GM12878 (cell line): ENCODE data around the gene MCM3AP.

Experiments
- CBX3 ChIP-seq: fragments of 200-600 bp; sonication (generic); IDR thresholded peaks from 2 replicates; pipeline ENCODE4 v1.6.1; 2016; ENCODE audit warnings: low read depth, borderline replicate concordance
- CBX5 ChIP-seq: sonication (generic); IDR thresholded peaks from 2 replicates; pipeline ENCODE4 v1.6.1; 2016; ENCODE audit warnings: low read depth, moderate library complexity, mild to moderate bottlenecking, inconsistent platforms
- EZH2 ChIP-seq: IDR thresholded peaks from 2 replicates; pipeline ENCODE4 v1.6.1; 2012; ENCODE audit warnings: low read depth, mild to moderate bottlenecking, control low read depth, inconsistent platforms, low read length, borderline replicate concordance; ENCODE audit not compliant: control insufficient read depth
- JUND ChIP-seq: IDR thresholded peaks from 2 replicates; pipeline ENCODE4 v1.6.1; 2012; ENCODE audit warnings: low read depth, mild to moderate bottlenecking, low read length, improper control_type of control experiment, moderate library complexity
- POLR2A ChIP-seq: IDR thresholded peaks from 2 replicates; pipeline ENCODE4 v1.6.1; 2011; ENCODE audit warnings: low read depth, mild to moderate bottlenecking, low read length
- POLR2AphosphoS5 ChIP-seq: IDR thresholded peaks from 2 replicates; pipeline ENCODE4 v1.6.1; 2011; ENCODE audit warnings: mild to moderate bottlenecking, low read length, inconsistent platforms
- RCOR1 ChIP-seq: conservative IDR thresholded peaks from 2 replicates; pipeline ENCODE4 v1.6.1; 2012; ENCODE audit warnings: low read depth, low read length, improper control_type of control experiment
- SREBF2 ChIP-seq: IDR thresholded peaks from 2 replicates; pipeline ENCODE4 v1.6.1; 2012; ENCODE audit warnings: mild to moderate bottlenecking, low read length
- ZNF274 ChIP-seq: IDR thresholded peaks from one replicate; pipeline ENCODE4 v1.8.0; 2011; ENCODE audit not compliant: insufficient read length, insufficient read depth
- TF ChIP-seq, protein P1 (sequence below): fragments of 450-650 bp; IDR thresholded peaks from 2 replicates; pipeline ENCODE4 v1.6.1; 2017; ENCODE audit warnings: antibody characterized with exemption, mild to moderate bottlenecking, moderate library complexity
- TF ChIP-seq, protein P2 (sequence below), 3 experiments: IDR thresholded peaks in 2 of 3; conservative IDR thresholded peaks in 1 of 3; 2 replicates each; pipeline ENCODE4 v1.5.1; 2011; ENCODE audit warnings: low read depth in 3 of 3, low read length in 3 of 3, mild to moderate bottlenecking in 3 of 3, control low read depth in 2 of 3, moderate library complexity in 2 of 3, inconsistent platforms in 1 of 3, mixed read lengths in 1 of 3; ENCODE audit not compliant: control insufficient read depth in 2 of 3, insufficient read depth in 1 of 3; ENCODE audit errors: extremely low read depth in 1 of 3

DNA sequence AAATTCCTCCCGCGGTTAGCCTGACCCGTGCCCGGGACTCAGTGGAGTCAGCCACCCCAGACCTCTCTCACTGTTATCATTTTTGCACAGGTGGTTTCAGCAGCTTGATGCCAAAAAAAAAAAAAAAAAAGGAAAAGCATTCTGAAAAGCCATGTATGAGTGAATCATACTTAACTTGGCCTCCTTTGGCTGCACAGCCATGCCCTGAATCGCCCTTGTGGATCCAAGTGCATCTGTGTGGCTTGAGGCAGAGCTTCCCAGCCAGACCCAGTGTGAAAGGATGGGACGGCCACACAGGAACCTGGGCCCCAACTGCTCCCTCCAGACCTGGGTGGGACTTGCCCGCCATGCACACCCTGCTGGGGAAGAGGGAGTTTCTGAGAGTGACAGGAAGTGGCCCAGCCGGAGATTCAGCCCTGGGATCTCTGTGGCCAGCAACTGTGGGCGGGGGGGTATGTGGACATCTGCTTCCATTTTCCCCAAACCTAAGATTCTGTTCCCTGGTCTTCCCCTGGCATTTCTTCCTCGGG, 9.3 kb upstream of the MCM3AP start:
- TF ChIP-seq POLR2AphosphoS5 (no peak), CBX3 (no peak), POLR2A (no peak), EZH2 (no peak), CBX5 (no peak), SREBF2 (no peak), JUND (no peak), RCOR1 (no peak), ZNF274 (no peak)
- TF ChIP-seq, protein P1, sequence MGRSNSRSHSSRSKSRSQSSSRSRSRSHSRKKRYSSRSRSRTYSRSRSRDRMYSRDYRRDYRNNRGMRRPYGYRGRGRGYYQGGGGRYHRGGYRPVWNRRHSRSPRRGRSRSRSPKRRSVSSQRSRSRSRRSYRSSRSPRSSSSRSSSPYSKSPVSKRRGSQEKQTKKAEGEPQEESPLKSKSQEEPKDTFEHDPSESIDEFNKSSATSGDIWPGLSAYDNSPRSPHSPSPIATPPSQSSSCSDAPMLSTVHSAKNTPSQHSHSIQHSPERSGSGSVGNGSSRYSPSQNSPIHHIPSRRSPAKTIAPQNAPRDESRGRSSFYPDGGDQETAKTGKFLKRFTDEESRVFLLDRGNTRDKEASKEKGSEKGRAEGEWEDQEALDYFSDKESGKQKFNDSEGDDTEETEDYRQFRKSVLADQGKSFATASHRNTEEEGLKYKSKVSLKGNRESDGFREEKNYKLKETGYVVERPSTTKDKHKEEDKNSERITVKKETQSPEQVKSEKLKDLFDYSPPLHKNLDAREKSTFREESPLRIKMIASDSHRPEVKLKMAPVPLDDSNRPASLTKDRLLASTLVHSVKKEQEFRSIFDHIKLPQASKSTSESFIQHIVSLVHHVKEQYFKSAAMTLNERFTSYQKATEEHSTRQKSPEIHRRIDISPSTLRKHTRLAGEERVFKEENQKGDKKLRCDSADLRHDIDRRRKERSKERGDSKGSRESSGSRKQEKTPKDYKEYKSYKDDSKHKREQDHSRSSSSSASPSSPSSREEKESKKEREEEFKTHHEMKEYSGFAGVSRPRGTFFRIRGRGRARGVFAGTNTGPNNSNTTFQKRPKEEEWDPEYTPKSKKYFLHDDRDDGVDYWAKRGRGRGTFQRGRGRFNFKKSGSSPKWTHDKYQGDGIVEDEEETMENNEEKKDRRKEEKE, result no peak
- TF ChIP-seq, protein P2, sequence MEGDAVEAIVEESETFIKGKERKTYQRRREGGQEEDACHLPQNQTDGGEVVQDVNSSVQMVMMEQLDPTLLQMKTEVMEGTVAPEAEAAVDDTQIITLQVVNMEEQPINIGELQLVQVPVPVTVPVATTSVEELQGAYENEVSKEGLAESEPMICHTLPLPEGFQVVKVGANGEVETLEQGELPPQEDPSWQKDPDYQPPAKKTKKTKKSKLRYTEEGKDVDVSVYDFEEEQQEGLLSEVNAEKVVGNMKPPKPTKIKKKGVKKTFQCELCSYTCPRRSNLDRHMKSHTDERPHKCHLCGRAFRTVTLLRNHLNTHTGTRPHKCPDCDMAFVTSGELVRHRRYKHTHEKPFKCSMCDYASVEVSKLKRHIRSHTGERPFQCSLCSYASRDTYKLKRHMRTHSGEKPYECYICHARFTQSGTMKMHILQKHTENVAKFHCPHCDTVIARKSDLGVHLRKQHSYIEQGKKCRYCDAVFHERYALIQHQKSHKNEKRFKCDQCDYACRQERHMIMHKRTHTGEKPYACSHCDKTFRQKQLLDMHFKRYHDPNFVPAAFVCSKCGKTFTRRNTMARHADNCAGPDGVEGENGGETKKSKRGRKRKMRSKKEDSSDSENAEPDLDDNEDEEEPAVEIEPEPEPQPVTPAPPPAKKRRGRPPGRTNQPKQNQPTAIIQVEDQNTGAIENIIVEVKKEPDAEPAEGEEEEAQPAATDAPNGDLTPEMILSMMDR (IDR thresholded peaks at IDR 0.05 in 2 of 3, conservative IDR thresholded peaks at IDR 0.05 in 1 of 3; ENCODE audit: control insufficient read depth in 2 of 3, extremely low read depth in 1 of 3, insufficient read depth in 1 of 3, low read depth in 3 of 3, low read length in 3 of 3), result no peak
